ENCODE results near the gene RTTN.

DNA sequence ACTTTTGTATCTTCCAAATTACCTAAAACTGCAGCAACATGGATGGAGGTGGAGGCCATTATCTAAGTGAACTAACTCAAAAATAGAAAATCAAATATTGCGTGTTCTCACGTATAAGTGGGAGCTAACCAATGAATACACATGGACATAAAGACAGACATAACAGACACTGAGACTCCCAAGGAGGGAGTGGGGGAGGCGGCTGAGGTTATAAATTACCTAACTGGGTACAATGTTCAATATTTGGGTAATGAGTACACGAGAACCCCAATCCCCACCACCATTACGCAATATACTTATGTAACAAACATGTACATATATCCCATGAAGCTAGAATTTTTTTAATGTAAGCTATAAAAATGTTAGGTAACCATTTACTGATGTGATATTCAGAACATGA, 119.8 kb downstream of the RTTN start:
- TF ChIP-seq POLR2A (IDR thresholded peaks at IDR 0.05) = no peak
- TF ChIP-seq, protein P1, sequence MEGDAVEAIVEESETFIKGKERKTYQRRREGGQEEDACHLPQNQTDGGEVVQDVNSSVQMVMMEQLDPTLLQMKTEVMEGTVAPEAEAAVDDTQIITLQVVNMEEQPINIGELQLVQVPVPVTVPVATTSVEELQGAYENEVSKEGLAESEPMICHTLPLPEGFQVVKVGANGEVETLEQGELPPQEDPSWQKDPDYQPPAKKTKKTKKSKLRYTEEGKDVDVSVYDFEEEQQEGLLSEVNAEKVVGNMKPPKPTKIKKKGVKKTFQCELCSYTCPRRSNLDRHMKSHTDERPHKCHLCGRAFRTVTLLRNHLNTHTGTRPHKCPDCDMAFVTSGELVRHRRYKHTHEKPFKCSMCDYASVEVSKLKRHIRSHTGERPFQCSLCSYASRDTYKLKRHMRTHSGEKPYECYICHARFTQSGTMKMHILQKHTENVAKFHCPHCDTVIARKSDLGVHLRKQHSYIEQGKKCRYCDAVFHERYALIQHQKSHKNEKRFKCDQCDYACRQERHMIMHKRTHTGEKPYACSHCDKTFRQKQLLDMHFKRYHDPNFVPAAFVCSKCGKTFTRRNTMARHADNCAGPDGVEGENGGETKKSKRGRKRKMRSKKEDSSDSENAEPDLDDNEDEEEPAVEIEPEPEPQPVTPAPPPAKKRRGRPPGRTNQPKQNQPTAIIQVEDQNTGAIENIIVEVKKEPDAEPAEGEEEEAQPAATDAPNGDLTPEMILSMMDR (IDR thresholded peaks at IDR 0.05) = no peak

All from gastroesophageal sphincter (tissue), 3 donors.